SK-N-SH (cell line): ENCODE data around the gene SHB. TPM values are rescaled to one million over a fixed set of nuclear protein-coding genes. Genes with fewer than 3 reads are reported as not detected.

Experiments used
- CTCF ChIA-PET: fragments of 300-600, 350-600 bp; formaldehyde crosslinking; extraction: SDS; loops from one replicate; lab custom pipeline; 2021; lab: Yijun Ruan, JAX
- POLR2A ChIA-PET: fragments of 350-600 bp; sonication (Branson Sonifier 250); formaldehyde crosslinking; extraction: SDS; loops from one replicate; lab custom pipeline; 2020; ENCODE audit warnings: antibody characterized with exemption, inconsistent platforms; lab: Yijun Ruan, JAX
- DNase-seq: peaks from one replicate; pipeline ENCODE4 v3.0.0; 2012
- H2AFZ ChIP-seq: fragments of 200-600 bp; sonication (generic); 2 replicates; pipeline ENCODE4 v1.8.1; 2016; ENCODE audit warnings: antibody characterized with exemption, mild to moderate bottlenecking, low read depth
- H3F3A ChIP-seq: fragments of 200-600 bp; sonication (generic); replicated peaks from 2 replicates; pipeline ENCODE3; 2016; ENCODE audit warnings: antibody characterized with exemption, mild to moderate bottlenecking; ENCODE audit not compliant: insufficient read depth
- H3K27ac ChIP-seq, 2 experiments: fragments of 200-500 bp in 1 of 2; fragments of 200-600 bp in 1 of 2; sonication (Bioruptor generic) in 1 of 2; sonication (generic), shearing (Covaris generic) in 1 of 2; 2 replicates each; pipeline versions ENCODE4 v1.5.1 to v1.6.1; 2014 to 2016; ENCODE audit warnings: low read depth in 2 of 2, inconsistent platforms in 1 of 2, low read length in 1 of 2, mild to moderate bottlenecking in 1 of 2, mixed read lengths in 1 of 2
- H3K27me3 ChIP-seq: fragments of 200-600 bp; sonication (generic), shearing (Covaris generic); 2 replicates; pipeline ENCODE4 v1.6.1; 2016; ENCODE audit warnings: mixed run types; ENCODE audit not compliant: insufficient read depth
- H3K36me3 ChIP-seq, 2 experiments: fragments of 200-500 bp in 1 of 2; fragments of 200-600 bp in 1 of 2; sonication (Bioruptor generic) in 1 of 2; sonication (generic) in 1 of 2; replicated peaks in 1 of 2; 2 replicates each; pipeline versions ENCODE3 to v1.5.1; 2014 to 2016; ENCODE audit warnings: low read length in 1 of 2, mild to moderate bottlenecking in 1 of 2; ENCODE audit not compliant: insufficient read depth in 2 of 2, control insufficient read depth in 1 of 2
- H3K4me1 ChIP-seq, 2 experiments: fragments of 200-500 bp in 1 of 2; fragments of 200-600 bp in 1 of 2; sonication (Bioruptor generic) in 1 of 2; sonication (generic), shearing (Covaris generic) in 1 of 2; 2 replicates each; pipeline versions ENCODE4 v1.5.1 to v1.6.1; 2014 to 2016; ENCODE audit warnings: low read depth in 1 of 2, low read length in 1 of 2, mixed run types in 1 of 2; ENCODE audit not compliant: insufficient read depth in 2 of 2, control insufficient read depth in 1 of 2
- H3K4me2 ChIP-seq: fragments of 200-600 bp; sonication (generic), shearing (Covaris generic); 2 replicates; pipeline ENCODE4 v1.6.1; 2017; ENCODE audit warnings: mixed run types
- H3K4me3 ChIP-seq, 2 experiments: fragments of 200-500 bp in 1 of 2; fragments of 200-600 bp in 1 of 2; sonication (Bioruptor generic) in 1 of 2; sonication (generic), shearing (Covaris generic) in 1 of 2; 2 replicates each; pipeline versions ENCODE4 v1.5.1 to v1.8.1; 2014 to 2016; ENCODE audit warnings: low read depth in 2 of 2, inconsistent platforms in 1 of 2, low read length in 1 of 2, mild to moderate bottlenecking in 1 of 2, mixed read lengths in 1 of 2, moderate library complexity in 1 of 2
- H3K79me2 ChIP-seq: fragments of 200-600 bp; sonication (generic); 2 replicates; pipeline ENCODE4 v1.8.1; 2017; ENCODE audit warnings: mild to moderate bottlenecking; ENCODE audit not compliant: insufficient read depth
- H3K9ac ChIP-seq: fragments of 200-600 bp; sonication (generic); 2 replicates; pipeline ENCODE4 v1.6.1; 2017; ENCODE audit warnings: mixed run types
- H3K9me2 ChIP-seq: fragments of 200-600 bp; sonication (generic); 2 replicates; pipeline ENCODE4 v1.6.1; 2017; ENCODE audit warnings: mixed run types
- H3K9me3 ChIP-seq: fragments of 200-600 bp; sonication (generic); 2 replicates; pipeline ENCODE4 v1.6.1; 2017; ENCODE audit warnings: mixed run types, mild to moderate bottlenecking, moderate library complexity
- H4K20me1 ChIP-seq: fragments of 200-600 bp; sonication (generic); 2 replicates; pipeline ENCODE4 v1.6.1; 2017; ENCODE audit warnings: mild to moderate bottlenecking, mixed run types; ENCODE audit not compliant: insufficient read depth
- EP300 ChIP-seq, 2 experiments: IDR thresholded peaks; 2 replicates each; pipeline versions ENCODE4 v1.4.0 to v1.6.1; 2012; ENCODE audit warnings: borderline replicate concordance in 1 of 2, low read depth in 1 of 2, low read length in 1 of 2
- EZH2phosphoT487 ChIP-seq: fragments of 200-600 bp; sonication (generic); IDR thresholded peaks from 2 replicates; pipeline ENCODE4 v1.6.1; 2017; ENCODE audit warnings: low read depth, mixed run types, mild to moderate bottlenecking, antibody characterized with exemption, moderate library complexity, borderline replicate concordance
- FOSL2 ChIP-seq: IDR thresholded peaks from 2 replicates; pipeline ENCODE4 v1.4.0; 2012; ENCODE audit warnings: low read depth, mild to moderate bottlenecking, moderate library complexity, borderline replicate concordance
- JUND ChIP-seq: IDR thresholded peaks from 2 replicates; pipeline ENCODE4 v1.4.0; 2012
- MEF2A ChIP-seq: IDR thresholded peaks from 2 replicates; pipeline ENCODE4 v1.4.0; 2012; ENCODE audit warnings: low read depth, borderline replicate concordance
- WGBS: methylation state at CpG from one replicate; pipeline ENCODE4 v1.1.6; 2017; ENCODE audit warnings: low lambda C conversion rate; 5-methylcytosine and 5-hydroxymethylcytosine counted together
- polyA plus RNA-seq, 3 experiments: library from polyadenylated mRNA; depleted of rRNA; stranded (reverse); fragments of >200 nt; gene quantifications; 2 replicates each; pipeline ENCODE4 v1.2.3, GENCODE V29; 2012
- TF ChIP-seq, protein P1 (sequence below): IDR thresholded peaks from 2 replicates; pipeline ENCODE4 v1.4.0; 2012; ENCODE audit warnings: low read depth
- TF ChIP-seq, protein P2 (sequence below): fragments of 150-350 bp; IDR thresholded peaks from 2 replicates; pipeline ENCODE4 v1.6.1; 2017; ENCODE audit warnings: antibody characterized with exemption, low read length, low read depth, borderline replicate concordance

SHB gene
- polyA plus RNA-seq, 1 of the 3 experiments (the other 2 are of a cell fraction): 26.0 TPM

DNA sequence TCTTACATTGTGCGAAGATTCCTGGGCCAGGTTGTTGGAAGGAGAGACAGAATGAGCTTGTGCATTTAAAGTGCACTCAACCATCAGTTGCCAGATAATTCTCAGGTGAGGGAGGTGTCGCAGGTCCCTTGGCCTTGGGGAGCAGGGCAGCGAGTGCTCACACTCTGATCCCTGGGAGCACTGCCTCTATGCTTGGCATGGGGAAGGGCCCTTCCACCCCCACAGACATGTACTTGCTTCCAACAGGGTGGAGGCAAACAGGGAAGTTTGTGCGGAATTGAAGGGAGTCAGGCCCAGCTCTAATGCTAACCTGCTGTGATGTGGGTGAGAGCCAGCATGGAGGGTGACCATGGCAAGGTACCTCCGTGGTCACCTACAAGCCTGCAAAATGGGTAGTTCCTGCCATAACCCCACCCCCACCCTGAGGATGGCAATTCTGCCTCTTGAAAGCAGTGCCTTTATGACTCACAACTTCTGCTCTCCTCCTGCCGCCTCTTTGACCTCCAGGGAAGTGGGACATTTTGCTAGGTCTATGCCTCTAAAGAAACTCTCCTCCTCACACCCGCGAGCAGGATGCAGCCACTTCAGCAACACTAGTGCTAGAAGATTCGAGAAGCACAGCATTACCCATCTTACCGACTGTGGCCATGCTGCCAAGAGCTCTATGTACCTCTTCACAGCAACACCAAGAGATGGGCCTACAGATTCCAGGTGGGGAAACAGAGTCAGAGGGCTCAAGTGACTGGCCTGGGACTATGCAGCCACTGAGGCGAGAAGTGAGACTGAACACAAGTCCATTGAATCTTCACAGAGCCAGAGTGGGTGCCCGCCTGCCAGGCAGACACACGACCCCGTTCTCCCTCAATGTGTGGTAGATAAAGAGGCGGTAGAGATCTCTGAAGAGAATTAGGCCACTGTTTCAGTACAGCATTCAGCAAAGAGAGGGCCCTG lies 143.0 kb downstream of the SHB start:
- no peak overlapping the region; a peak in 1 of 4 replicates for H3K27ac ChIP-seq
- H3K4me1 ChIP-seq: peaks cover 15 to 84% of the 10 kb centered on the region in 2 experiments; a peak in 3 of 4 replicates
- H3F3A ChIP-seq: peaks cover 11% of the 10 kb centered on the region
- no peaks in the 10 kb centered on the region for H3K27me3 ChIP-seq
- no peaks in the 10 kb centered on the region for H3K9me2 ChIP-seq
- CTCF ChIA-PET: interaction anchor here (0.8 to 4.2 kb wide), 2 partner anchors 12 to 162 kb away, joined by 3 to 40 read pairs; no protein-coding TSS in a partner anchor
- H3K9ac ChIP-seq: no peak overlapping the region
- H3K4me3 ChIP-seq: no peak overlapping the region
- peaks cover 3% of the 10 kb centered on the region; the same call in 1 of the 2 replicates for H4K20me1 ChIP-seq
- no peak overlapping the region for H2AFZ ChIP-seq
- 0 out of 2 replicates have a peak, but pooled peaks cover 4% of the 10 kb centered on the region for H3K9me3 ChIP-seq
- peak overlapping the region; percentile 41; the same call in 1 of the 2 replicates for H3K4me2 ChIP-seq
- POLR2A ChIA-PET: interaction anchor here (0.6 kb wide), 1 partner anchor 1021 kb away, joined by 3 read pairs; no protein-coding TSS in a partner anchor
- H3K79me2 ChIP-seq: peaks cover 92% of the 10 kb centered on the region
- peaks cover 12 to 24% of the 10 kb centered on the region in 2 experiments for H3K36me3 ChIP-seq
- TF ChIP-seq MEF2A (no peak), FOSL2 (peak; percentile 34; the same call in 1 of the 2 replicates), EZH2phosphoT487 (no peak), JUND (peak; percentile 21; the same call in 1 of the 2 replicates)
- DNase-seq: no peak
- WGBS: 84% methylated on average over 12 of the region's 15 CpGs

DNA sequence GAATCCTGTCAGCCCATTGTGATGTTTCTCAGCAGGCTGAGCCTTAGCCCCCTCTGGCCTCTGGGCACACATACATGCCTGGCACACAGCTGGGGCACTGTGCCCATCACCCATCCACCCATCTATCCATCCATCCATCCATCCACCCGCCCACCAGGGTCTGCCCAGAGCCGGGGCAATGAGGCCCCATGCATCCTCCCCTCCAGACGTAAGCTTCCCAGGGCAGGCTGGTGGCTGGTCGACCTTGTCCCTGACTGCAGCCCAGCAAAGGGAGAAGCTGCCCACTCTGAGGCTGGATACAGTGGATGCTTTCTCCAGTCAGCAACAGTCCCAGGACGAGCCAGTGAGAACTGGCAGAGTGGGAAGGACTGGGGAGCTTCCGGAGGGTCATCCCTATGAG lies 144.0 kb downstream of the SHB start:
- Histone ChIP-seq H3K27me3 (no peaks in the 10 kb centered on the region), H3K79me2 (peaks cover 81% of the 10 kb centered on the region), H4K20me1 (peaks cover 3% of the 10 kb centered on the region; the same call in 1 of the 2 replicates), H3K27ac (peak overlapping the region in 1 of 2 experiments; percentile 47; a peak in 1 of 4 replicates), H3K9me3 (no peaks in the 10 kb centered on the region), H3K4me1 (peaks cover 15 to 85% of the 10 kb centered on the region in 2 experiments; a peak in 3 of 4 replicates), H3K4me3 (no peak overlapping the region), H3K9me2 (no peaks in the 10 kb centered on the region), H2AFZ (no peak overlapping the region), H3K9ac (no peak overlapping the region), H3F3A (peaks cover under 1% of the 10 kb centered on the region), H3K4me2 (no peak overlapping the region), H3K36me3 (peaks cover 5 to 24% of the 10 kb centered on the region in 2 experiments)
- TF ChIP-seq, protein P1, sequence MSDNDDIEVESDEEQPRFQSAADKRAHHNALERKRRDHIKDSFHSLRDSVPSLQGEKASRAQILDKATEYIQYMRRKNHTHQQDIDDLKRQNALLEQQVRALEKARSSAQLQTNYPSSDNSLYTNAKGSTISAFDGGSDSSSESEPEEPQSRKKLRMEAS: no peak
- TF ChIP-seq, protein P2, sequence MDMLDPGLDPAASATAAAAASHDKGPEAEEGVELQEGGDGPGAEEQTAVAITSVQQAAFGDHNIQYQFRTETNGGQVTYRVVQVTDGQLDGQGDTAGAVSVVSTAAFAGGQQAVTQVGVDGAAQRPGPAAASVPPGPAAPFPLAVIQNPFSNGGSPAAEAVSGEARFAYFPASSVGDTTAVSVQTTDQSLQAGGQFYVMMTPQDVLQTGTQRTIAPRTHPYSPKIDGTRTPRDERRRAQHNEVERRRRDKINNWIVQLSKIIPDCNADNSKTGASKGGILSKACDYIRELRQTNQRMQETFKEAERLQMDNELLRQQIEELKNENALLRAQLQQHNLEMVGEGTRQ: no peak
- no peak for TF ChIP-seq EP300 (IDR thresholded peaks at IDR 0.05; ENCODE audit: borderline replicate concordance in 1 of 2, low read depth in 1 of 2, low read length in 1 of 2)
- ChIA-PET POLR2A (interaction anchor here (0.6 kb wide), 1 partner anchor 1020 kb away, joined by 3 read pairs; no protein-coding TSS in a partner anchor), CTCF (interaction anchor here (0.8 to 4.2 kb wide), 4 partner anchors 11 to 163 kb away, joined by 3 to 40 read pairs (median 4); no protein-coding TSS in a partner anchor)
- WGBS: 100% methylated on average over 1 of the region's 6 CpGs
- no peak for DNase-seq
